Cerebellar nuclear complex (tissue), 1 donor: ENCODE data around the gene ZFP37.
"Not testable (repeated sequence)": the region's sequence is repeated elsewhere in the genome, so short reads cannot be mapped to it uniquely, and the experiment has no call there.

Source experiments
- DNase-seq, 2 experiments: peaks; one replicate each; lab custom pipeline; 2025; lab: John Stamatoyannopoulos, UW

ZFP37 gene

GRCh38 chr9:113056191-113057106 lies at the start of gene ZFP37:
Gene ZFP37 (minus strand): TSS chr9:113056724. CDS start chr9:113056688, 36 bp downstream.
- DNase-seq, result peak; percentile 46 to 85

- DNase-seq, result not testable (repeated sequence)
Observed at GRCh38 chr9:113105345-113105744, 48.8 kb upstream of the ZFP37 start.

GRCh38 chr9:113095561-113095960 lies 39.0 kb upstream of the ZFP37 start:
- DNase-seq, result no peak

- DNase-seq, result not testable (repeated sequence)
Observed at GRCh38 chr9:113089924-113090323, 33.4 kb upstream of the ZFP37 start.

GRCh38 chr9:113089143-113089505 lies 32.6 kb upstream of the ZFP37 start:
- not testable (repeated sequence) for DNase-seq

- DNase-seq, result not testable (repeated sequence)
Observed at GRCh38 chr9:113088456-113089142, 32.1 kb upstream of the ZFP37 start.

GRCh38 chr9:113062932-113063310 lies 6.4 kb upstream of the ZFP37 start:
- DNase-seq, result not testable (repeated sequence)

GRCh38 chr9:113062256-113062931 lies 5.9 kb upstream of the ZFP37 start:
- not testable (repeated sequence) for DNase-seq

GRCh38 chr9:113061072-113061850 lies 4.7 kb upstream of the ZFP37 start:
- DNase-seq, result not testable (repeated sequence)

- DNase-seq, result not testable (repeated sequence)
Observed at GRCh38 chr9:113059581-113060284, 3.2 kb upstream of the ZFP37 start.

- DNase-seq, result no peak
Observed at GRCh38 chr9:113057193-113057592, 669 bp upstream of the ZFP37 start.

- no peak for DNase-seq
Observed at GRCh38 chr9:113042884-113043657, 13.5 kb downstream of the ZFP37 start.

- DNase-seq, result no peak
Observed at GRCh38 chr9:113026200-113026599, 30.3 kb downstream of the ZFP37 start.

GRCh38 chr9:113018247-113018646 lies 38.3 kb downstream of the ZFP37 start:
- no peak for DNase-seq

GRCh38 chr9:113012492-113012891 lies 44.0 kb downstream of the ZFP37 start:
- no peak for DNase-seq

- DNase-seq, result peak in 1 of 2 experiments; percentile 11
Observed at GRCh38 chr9:113011911-113012381, 44.6 kb downstream of the ZFP37 start, which contains the start of gene ZNF883. Gene ZNF883 (minus strand): TSS chr9:113012192.

GRCh38 chr9:113005777-113006176 lies 50.7 kb downstream of the ZFP37 start:
- DNase-seq, result no peak

GRCh38 chr9:112997236-112997941 lies 59.1 kb downstream of the ZFP37 start:
- DNase-seq, result no peak
